NB4 (cell line): ENCODE data around the gene B4GAT1.

Experiments used
- MYC ChIP-seq: IDR thresholded peaks from 2 replicates; pipeline ENCODE4 v1.6.1; 2011; ENCODE audit warnings: low read depth, low read length
- POLR2A ChIP-seq: IDR thresholded peaks from 2 replicates; pipeline ENCODE4 v1.6.1; 2011; ENCODE audit warnings: mild to moderate bottlenecking; ENCODE audit not compliant: insufficient read length; ENCODE audit errors: extremely low read depth
- TF ChIP-seq, protein P1 (sequence below): IDR thresholded peaks from one replicate; pipeline ENCODE4 v1.5.1; 2012; ENCODE audit warnings: low read depth, low read length
- TF ChIP-seq, protein P2 (sequence below): IDR thresholded peaks from 2 replicates; pipeline ENCODE4 v1.6.1; 2011; ENCODE audit warnings: low read depth, low read length

DNA sequence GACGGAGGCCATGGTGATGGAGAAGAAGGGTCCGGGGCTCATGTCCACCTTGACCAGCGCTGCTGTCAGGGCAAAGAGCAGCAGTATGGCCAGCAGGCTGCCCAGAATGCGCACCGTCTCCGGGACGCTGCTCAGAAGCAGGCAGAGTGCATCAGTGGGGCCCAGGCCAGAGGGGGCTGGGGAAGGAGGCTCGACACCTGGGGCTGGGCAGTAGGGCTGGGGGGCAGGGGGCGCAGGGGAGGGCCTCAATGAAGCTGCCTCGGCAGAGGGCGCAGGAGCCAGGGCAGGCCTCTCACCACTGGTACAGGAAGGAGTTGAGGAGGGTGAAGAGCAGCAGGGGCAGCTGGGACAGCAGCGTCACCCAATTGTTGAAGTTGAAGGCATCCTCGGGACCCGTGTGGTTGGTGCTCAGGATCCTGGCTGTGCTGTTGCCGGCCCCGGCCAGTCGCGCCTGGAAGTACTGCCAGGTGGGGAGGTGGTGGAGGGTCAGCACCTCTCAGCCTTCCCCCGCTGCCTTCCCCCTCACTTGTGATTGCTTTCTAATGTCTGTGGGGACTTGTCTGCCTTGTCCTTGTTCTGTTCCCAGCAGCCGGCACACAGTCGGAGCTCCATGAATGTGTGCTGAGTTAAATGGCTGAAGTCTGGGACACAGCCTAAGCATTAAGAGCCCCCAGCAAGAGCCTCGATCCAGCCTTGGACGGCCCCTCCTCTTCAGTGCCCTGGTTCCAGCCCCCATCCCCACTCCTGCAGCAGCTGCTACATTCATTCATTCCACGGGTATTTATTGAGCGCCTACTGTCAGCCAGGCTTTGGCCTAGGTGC lies 21.9 kb upstream of the B4GAT1 start:
- TF ChIP-seq POLR2A (no peak), MYC (no peak)
- TF ChIP-seq, protein P1, sequence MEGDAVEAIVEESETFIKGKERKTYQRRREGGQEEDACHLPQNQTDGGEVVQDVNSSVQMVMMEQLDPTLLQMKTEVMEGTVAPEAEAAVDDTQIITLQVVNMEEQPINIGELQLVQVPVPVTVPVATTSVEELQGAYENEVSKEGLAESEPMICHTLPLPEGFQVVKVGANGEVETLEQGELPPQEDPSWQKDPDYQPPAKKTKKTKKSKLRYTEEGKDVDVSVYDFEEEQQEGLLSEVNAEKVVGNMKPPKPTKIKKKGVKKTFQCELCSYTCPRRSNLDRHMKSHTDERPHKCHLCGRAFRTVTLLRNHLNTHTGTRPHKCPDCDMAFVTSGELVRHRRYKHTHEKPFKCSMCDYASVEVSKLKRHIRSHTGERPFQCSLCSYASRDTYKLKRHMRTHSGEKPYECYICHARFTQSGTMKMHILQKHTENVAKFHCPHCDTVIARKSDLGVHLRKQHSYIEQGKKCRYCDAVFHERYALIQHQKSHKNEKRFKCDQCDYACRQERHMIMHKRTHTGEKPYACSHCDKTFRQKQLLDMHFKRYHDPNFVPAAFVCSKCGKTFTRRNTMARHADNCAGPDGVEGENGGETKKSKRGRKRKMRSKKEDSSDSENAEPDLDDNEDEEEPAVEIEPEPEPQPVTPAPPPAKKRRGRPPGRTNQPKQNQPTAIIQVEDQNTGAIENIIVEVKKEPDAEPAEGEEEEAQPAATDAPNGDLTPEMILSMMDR: no peak
- TF ChIP-seq, protein P2, sequence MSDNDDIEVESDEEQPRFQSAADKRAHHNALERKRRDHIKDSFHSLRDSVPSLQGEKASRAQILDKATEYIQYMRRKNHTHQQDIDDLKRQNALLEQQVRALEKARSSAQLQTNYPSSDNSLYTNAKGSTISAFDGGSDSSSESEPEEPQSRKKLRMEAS: no peak
